ENCODE data around the gene CAPN13.

Gene CAPN13

DNA sequence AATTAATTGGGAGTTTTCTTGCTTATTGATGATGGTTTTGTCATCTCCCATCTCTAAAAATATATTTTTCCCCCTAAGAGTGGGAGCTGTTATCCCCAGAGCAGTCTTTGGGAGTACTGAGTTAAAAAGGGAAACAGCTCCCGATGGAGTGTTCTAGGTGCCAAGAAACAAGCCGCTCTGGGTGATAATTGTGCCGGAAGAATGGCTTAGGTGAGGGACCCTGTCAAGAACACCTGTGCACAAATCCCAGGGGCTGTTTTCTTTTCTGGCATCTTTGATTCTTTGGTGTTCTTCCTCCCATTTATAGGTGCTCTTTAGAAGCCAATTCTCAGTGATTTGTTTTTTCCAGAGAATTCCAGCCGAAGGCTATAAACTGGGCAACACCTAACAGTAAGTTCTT is 1.4 kb upstream of the CAPN13 start:
- FAIRE-seq (no peak), DNase-seq (ENCODE audit: insufficient read length, low spot score) (no peak)
- TF ChIP-seq POLR2A (IDR thresholded peaks at IDR 0.05; ENCODE audit: low read depth, low read length) (no peak), PAX5 (IDR thresholded peaks at IDR 0.05; ENCODE audit: insufficient read depth, low read length, severe bottlenecking) (no peak), SPI1 (IDR thresholded peaks at IDR 0.05; ENCODE audit: low read depth, low read length) (no peak), POLR2AphosphoS5 (IDR thresholded peaks at IDR 0.05; ENCODE audit: low read depth, low read length) (no peak), TAF1 (IDR thresholded peaks at IDR 0.05; ENCODE audit: low read depth, low read length) (no peak), POU2F2 (IDR thresholded peaks at IDR 0.05; ENCODE audit: low read depth, low read length) (no peak)

DNA sequence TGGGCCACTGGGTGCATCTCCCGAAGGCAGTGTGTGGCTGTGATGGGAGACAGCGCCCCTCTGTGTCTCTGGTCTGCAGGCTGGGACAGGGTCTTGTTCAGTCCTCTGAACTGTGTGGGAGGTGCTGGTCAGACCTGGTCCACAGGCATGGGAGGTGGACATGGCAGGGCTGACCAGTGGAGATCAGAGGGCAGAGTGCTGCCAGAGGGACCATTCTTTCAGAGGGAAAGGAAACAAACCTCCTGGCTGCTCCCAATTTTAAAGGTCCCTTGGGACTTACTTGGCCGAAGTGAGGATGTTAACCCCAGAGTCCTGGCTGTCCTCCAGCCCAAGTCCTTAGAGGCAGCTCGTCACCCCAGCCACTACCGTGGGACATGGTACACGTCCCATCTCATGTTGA is 4.0 kb downstream of the CAPN13 start:
- no peak for TF ChIP-seq PAX5 (IDR thresholded peaks at IDR 0.05; ENCODE audit: insufficient read depth, low read length, severe bottlenecking)
- no peak for TF ChIP-seq TAF1 (IDR thresholded peaks at IDR 0.05; ENCODE audit: low read depth, low read length)
- no peak for TF ChIP-seq POLR2AphosphoS5 (IDR thresholded peaks at IDR 0.05; ENCODE audit: low read depth, low read length)
- no peak for TF ChIP-seq POU2F2 (IDR thresholded peaks at IDR 0.05; ENCODE audit: low read depth, low read length)
- no peak for TF ChIP-seq SPI1 (IDR thresholded peaks at IDR 0.05; ENCODE audit: low read depth, low read length)
- TF ChIP-seq POLR2A (IDR thresholded peaks at IDR 0.05; ENCODE audit: low read depth, low read length): no peak
- FAIRE-seq (no peak), DNase-seq (ENCODE audit: insufficient read length, low spot score) (no peak)

DNA sequence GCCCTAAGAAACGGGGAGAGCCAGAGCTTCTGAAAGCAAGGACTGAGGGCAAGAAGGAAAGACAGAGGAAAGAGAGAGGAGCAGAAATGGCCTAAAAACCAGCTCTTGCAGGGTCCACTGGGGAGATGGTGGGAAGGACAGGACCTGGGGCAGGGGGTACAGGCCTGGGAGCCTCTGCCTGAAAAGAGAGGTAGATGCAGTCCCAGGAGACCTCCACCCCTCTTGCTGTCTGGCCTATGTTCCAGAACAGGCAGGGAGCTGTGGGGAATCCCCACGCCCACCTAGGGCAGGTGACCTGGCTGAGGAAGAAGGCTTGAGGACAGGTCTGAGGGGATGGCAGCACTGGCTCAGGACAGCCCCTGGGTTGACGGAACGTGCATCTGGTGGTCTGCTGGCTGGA is 4.6 kb downstream of the CAPN13 start:
- TF ChIP-seq POLR2AphosphoS5 (IDR thresholded peaks at IDR 0.05; ENCODE audit: low read depth, low read length): no peak
- no peak for TF ChIP-seq POU2F2 (IDR thresholded peaks at IDR 0.05; ENCODE audit: low read depth, low read length)
- no peak for TF ChIP-seq TAF1 (IDR thresholded peaks at IDR 0.05; ENCODE audit: low read depth, low read length)
- TF ChIP-seq PAX5 (IDR thresholded peaks at IDR 0.05; ENCODE audit: insufficient read depth, low read length, severe bottlenecking): no peak
- TF ChIP-seq POLR2A (IDR thresholded peaks at IDR 0.05; ENCODE audit: low read depth, low read length): no peak
- no peak for TF ChIP-seq SPI1 (IDR thresholded peaks at IDR 0.05; ENCODE audit: low read depth, low read length)
- DNase-seq (ENCODE audit: insufficient read length, low spot score): no peak
- no peak for FAIRE-seq

DNA sequence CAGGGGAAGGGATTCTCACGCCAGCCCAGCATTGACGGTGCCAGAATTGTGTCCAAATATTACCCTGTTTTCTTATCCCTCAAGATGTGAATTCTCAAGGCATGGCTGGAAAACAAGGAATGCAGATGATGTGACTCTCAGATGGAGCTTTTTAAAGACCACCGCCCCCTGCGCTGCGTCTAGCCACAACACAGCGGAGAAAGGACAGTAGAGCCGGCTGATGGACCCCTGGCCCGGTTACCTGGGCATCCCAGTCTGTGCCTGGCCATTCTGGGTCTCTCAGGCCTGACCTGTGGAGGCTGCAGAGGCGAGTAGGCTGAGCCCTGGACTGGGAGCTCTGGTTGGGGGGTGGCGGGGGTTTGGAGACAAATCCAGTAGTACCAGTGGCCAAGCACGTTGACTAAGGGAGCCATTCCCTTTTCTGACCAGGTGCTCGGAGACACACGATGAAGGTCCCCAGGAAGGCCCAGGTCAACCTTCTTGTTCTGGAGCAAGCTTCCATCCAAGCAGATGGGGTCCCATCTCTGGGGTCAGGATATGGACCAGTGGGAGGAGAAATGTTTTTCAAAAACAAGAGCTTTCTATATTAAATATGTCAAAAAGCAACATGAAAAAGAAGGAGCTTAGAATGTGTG is 5.3 kb downstream of the CAPN13 start:
- no peak for DNase-seq (ENCODE audit: insufficient read length, low spot score)
- no peak for FAIRE-seq
- TF ChIP-seq PAX5 (IDR thresholded peaks at IDR 0.05; ENCODE audit: insufficient read depth, low read length, severe bottlenecking) (no peak), POU2F2 (IDR thresholded peaks at IDR 0.05; ENCODE audit: low read depth, low read length) (no peak), SPI1 (IDR thresholded peaks at IDR 0.05; ENCODE audit: low read depth, low read length) (no peak), POLR2AphosphoS5 (IDR thresholded peaks at IDR 0.05; ENCODE audit: low read depth, low read length) (no peak), TAF1 (IDR thresholded peaks at IDR 0.05; ENCODE audit: low read depth, low read length) (no peak), POLR2A (IDR thresholded peaks at IDR 0.05; ENCODE audit: low read depth, low read length) (no peak)

DNA sequence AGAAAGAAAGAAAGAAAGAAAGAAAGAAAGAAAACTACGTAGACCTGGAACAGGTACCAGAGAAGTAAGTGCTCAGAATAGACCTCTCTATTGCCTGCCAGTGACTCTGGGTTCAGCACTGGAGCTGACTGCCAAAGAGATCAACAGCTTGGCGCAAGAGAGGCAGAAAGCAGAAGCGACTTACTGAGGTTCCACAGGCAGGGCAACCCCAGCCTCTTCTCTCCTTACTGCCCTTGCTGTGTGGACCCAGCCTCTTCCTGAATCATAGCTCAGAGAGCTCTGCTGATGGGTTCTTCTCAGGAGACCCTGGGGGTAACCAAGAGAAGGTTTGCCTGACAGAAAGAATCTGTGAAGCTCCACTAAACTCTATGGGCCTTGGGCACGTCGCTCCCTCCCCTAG is 7.1 kb downstream of the CAPN13 start:
- DNase-seq (ENCODE audit: insufficient read length, low spot score): no peak
- TF ChIP-seq POU2F2 (IDR thresholded peaks at IDR 0.05; ENCODE audit: low read depth, low read length) (no peak), POLR2A (IDR thresholded peaks at IDR 0.05; ENCODE audit: low read depth, low read length) (no peak), TAF1 (IDR thresholded peaks at IDR 0.05; ENCODE audit: low read depth, low read length) (no peak), PAX5 (IDR thresholded peaks at IDR 0.05; ENCODE audit: insufficient read depth, low read length, severe bottlenecking) (no peak), POLR2AphosphoS5 (IDR thresholded peaks at IDR 0.05; ENCODE audit: low read depth, low read length) (no peak), SPI1 (IDR thresholded peaks at IDR 0.05; ENCODE audit: low read depth, low read length) (no peak)
- no peak for FAIRE-seq

DNA sequence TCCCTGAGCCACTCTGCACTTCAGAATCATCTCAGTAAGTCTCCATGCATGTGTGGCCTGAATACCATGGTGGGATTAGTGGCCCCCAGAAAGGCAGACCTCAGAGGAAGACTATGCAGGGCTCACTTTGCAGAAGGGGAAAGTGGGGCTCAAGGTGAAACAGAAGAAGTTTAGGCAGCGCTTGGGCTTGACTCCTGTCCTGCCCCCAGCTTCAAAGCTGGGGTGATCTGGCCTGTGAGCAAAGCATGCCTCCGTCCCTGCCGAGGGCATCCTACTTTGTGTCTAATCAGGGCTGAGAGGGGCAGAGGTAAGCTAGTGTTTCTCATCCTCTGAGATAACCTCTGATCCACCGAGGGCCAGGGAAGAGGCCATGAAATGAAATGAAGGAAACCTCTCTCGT is 7.9 kb downstream of the CAPN13 start:
- no peak for TF ChIP-seq PAX5 (IDR thresholded peaks at IDR 0.05; ENCODE audit: insufficient read depth, low read length, severe bottlenecking)
- FAIRE-seq: no peak

DNA sequence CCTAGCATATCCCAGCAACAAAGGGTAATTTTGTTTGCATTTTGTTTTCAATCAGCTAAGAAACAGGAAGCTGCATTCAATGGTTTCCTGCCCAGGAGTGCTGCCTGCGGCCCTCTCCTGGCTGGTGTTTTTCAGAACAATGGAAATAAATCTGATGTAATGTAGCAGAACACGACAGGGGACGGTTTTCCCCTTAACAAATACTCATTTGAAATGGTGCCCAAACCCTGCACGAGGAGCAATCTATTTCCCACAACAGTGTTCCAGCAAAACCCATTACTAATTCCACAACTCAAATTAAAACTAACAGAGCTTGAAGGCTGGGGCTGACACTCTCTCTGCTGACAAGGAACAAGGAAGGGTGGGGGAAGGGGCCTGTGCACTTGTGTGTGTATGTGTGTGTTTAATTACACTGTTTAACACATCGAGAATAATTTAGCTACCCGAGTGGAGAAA is 8.7 kb downstream of the CAPN13 start:
- TF ChIP-seq SPI1 (IDR thresholded peaks at IDR 0.05; ENCODE audit: low read depth, low read length) (no peak), POLR2A (IDR thresholded peaks at IDR 0.05; ENCODE audit: low read depth, low read length) (no peak)
- DNase-seq (ENCODE audit: insufficient read length, low spot score) (no peak), FAIRE-seq (no peak)

More for the DNA sequence above, 7.9 kb downstream of the CAPN13 start:
- DNase-seq (ENCODE audit: insufficient read length, low spot score): no peak

DNA sequence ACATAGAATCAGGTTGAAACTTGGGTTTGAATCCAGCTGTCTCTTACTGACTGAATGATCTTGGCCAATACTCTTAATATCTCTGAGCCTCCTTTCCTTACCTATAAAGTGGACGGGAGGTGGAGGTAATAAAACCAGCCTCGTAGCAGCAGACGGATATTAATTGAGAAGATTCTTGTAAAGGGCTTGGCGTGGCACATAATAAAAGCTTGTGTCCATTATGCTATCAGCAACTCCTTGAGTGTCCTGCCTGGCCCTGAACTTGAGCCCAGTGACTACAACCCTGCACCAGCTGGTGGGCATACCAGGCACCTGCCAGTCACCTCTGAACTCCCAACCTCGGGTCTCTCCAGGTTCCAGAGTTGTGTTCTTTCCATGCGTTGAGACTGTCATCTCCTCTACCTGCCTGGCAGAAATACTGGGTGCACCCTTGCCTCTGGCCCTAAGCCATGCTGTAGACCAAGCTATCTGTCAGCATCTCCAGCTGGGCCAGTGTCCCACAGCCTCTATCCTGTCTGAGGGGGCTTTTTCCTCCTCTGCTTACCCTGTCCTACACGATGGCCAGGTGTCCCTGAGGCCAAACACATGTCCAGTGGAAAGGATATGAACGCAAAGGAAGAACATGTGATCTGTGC is 9.7 kb downstream of the CAPN13 start:
- DNase-seq (ENCODE audit: insufficient read length, low spot score) (no peak), FAIRE-seq (no peak)
- TF ChIP-seq SPI1 (IDR thresholded peaks at IDR 0.05; ENCODE audit: low read depth, low read length): no peak
- TF ChIP-seq POU2F2 (IDR thresholded peaks at IDR 0.05; ENCODE audit: low read depth, low read length): no peak
- TF ChIP-seq POLR2AphosphoS5 (IDR thresholded peaks at IDR 0.05; ENCODE audit: low read depth, low read length): no peak
- no peak for TF ChIP-seq POLR2A (IDR thresholded peaks at IDR 0.05; ENCODE audit: low read depth, low read length)
- no peak for TF ChIP-seq PAX5 (IDR thresholded peaks at IDR 0.05; ENCODE audit: insufficient read depth, low read length, severe bottlenecking)
- TF ChIP-seq TAF1 (IDR thresholded peaks at IDR 0.05; ENCODE audit: low read depth, low read length): no peak

DNA sequence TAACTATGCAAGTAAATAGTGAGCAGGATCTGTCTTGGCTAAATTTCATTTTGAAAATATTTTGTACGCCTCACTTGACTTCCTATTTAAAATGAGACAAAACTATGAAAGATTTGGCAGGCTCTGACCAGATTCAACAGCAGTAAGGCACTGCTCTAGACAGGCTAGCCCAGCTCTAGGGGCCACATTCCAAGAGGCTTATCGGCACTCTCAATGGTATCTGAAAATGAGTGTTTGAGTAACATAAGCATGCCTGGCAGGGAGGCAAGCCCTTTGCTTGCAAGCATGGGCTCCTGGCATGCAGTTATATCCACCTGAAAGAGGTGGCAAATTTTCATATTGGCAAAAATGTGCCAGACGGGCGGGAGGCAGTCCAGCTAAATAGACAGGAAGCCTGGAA is 10.5 kb downstream of the CAPN13 start:
- DNase-seq (ENCODE audit: insufficient read length, low spot score) (no peak), FAIRE-seq (no peak)
- TF ChIP-seq POLR2AphosphoS5 (IDR thresholded peaks at IDR 0.05; ENCODE audit: low read depth, low read length) (no peak), TAF1 (IDR thresholded peaks at IDR 0.05; ENCODE audit: low read depth, low read length) (no peak), POU2F2 (IDR thresholded peaks at IDR 0.05; ENCODE audit: low read depth, low read length) (no peak), SPI1 (IDR thresholded peaks at IDR 0.05; ENCODE audit: low read depth, low read length) (no peak), PAX5 (IDR thresholded peaks at IDR 0.05; ENCODE audit: insufficient read depth, low read length, severe bottlenecking) (no peak), POLR2A (IDR thresholded peaks at IDR 0.05; ENCODE audit: low read depth, low read length) (no peak)

DNA sequence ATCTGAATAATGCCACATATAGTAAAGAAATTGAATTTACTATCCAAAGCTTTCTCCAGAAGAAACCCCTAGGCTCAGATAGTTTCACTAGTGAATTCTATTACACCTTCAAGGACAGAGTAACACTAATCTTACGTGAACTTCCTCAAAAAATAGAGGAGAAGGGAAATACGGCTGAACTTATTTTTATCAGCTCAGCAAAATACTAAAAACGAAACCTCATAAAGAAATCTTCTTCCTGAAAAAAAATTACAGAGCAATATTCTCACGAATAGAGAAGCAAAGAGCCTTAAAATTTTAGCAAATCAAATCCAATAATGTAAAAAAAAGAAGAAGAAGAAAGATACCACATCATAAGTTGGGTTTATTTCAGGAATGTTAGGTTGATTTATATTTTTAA is 14.7 kb downstream of the CAPN13 start:
- DNase-seq (ENCODE audit: insufficient read length, low spot score) (no peak), FAIRE-seq (no peak)
- no peak for TF ChIP-seq POLR2A (IDR thresholded peaks at IDR 0.05; ENCODE audit: low read depth, low read length)
- no peak for TF ChIP-seq POU2F2 (IDR thresholded peaks at IDR 0.05; ENCODE audit: low read depth, low read length)
- no peak for TF ChIP-seq TAF1 (IDR thresholded peaks at IDR 0.05; ENCODE audit: low read depth, low read length)
- TF ChIP-seq POLR2AphosphoS5 (IDR thresholded peaks at IDR 0.05; ENCODE audit: low read depth, low read length): no peak
- no peak for TF ChIP-seq SPI1 (IDR thresholded peaks at IDR 0.05; ENCODE audit: low read depth, low read length)
- TF ChIP-seq PAX5 (IDR thresholded peaks at IDR 0.05; ENCODE audit: insufficient read depth, low read length, severe bottlenecking): no peak

Measured in GM12891 (cell line).